GF-D8 (cell line): ENCODE data around the gene MPZL3.

Experiments used
- DNase-seq: peaks from one replicate; lab custom pipeline; 2025; lab: John Stamatoyannopoulos, UW

MPZL3 gene

GRCh38 chr11:118264569-118265465 is 12.7 kb upstream of the MPZL3 start:
- DNase-seq, result no peak

- DNase-seq, result no peak
These were observed 11.8 kb upstream of the MPZL3 start, which contains the start of gene MPZL2 for GRCh38 chr11:118263695-118264568. Gene MPZL2 (minus strand): TSS chr11:118264297. CDS start chr11:118264153, 144 bp downstream.

GRCh38 chr11:118263112-118263511 is 10.9 kb upstream of the MPZL3 start:
- DNase-seq, result no peak

- DNase-seq, result no peak
These were observed 8.2 kb upstream of the MPZL3 start for GRCh38 chr11:118260353-118260752.

- no peak for DNase-seq
These were observed 7.0 kb upstream of the MPZL3 start for GRCh38 chr11:118259138-118259537.

GRCh38 chr11:118258410-118258809 is 6.2 kb upstream of the MPZL3 start:
- no peak for DNase-seq

- DNase-seq, result no peak
These were observed 523 bp upstream of the MPZL3 start for GRCh38 chr11:118252688-118253087.

- DNase-seq, result no peak
These were observed 5.1 kb downstream of the MPZL3 start for GRCh38 chr11:118247041-118247440.

GRCh38 chr11:118245936-118246562 is 6.1 kb downstream of the MPZL3 start:
- no peak for DNase-seq

- DNase-seq, result no peak
These were observed 8.0 kb downstream of the MPZL3 start for GRCh38 chr11:118243993-118244762.

- DNase-seq, result no peak
These were observed 9.0 kb downstream of the MPZL3 start for GRCh38 chr11:118243161-118243560.

GRCh38 chr11:118241764-118242098 is 10.4 kb downstream of the MPZL3 start:
- DNase-seq, result no peak

- peak; percentile 100 for DNase-seq
These were observed 11.0 kb downstream of the MPZL3 start for GRCh38 chr11:118240999-118241763.

GRCh38 chr11:118239509-118240205 is 12.5 kb downstream of the MPZL3 start:
- no peak for DNase-seq

GRCh38 chr11:118238929-118239328 is 13.2 kb downstream of the MPZL3 start:
- peak; percentile 74 for DNase-seq

GRCh38 chr11:118238421-118238820 is 13.7 kb downstream of the MPZL3 start:
- peak; percentile 76 for DNase-seq

GRCh38 chr11:118236170-118236569 is 16.0 kb downstream of the MPZL3 start:
- DNase-seq, result no peak

- no peak for DNase-seq
These were observed 17.3 kb downstream of the MPZL3 start for GRCh38 chr11:118234833-118235232.

GRCh38 chr11:118233850-118234249 is 18.3 kb downstream of the MPZL3 start:
- DNase-seq, result no peak

GRCh38 chr11:118233377-118233776 is 18.8 kb downstream of the MPZL3 start:
- DNase-seq, result no peak
